IPS-NIHi11 (cell line): ENCODE results near the gene GRB14.

Experiments used
- DNase-seq: peaks from one replicate; pipeline ENCODE4 v3.0.0; 2012; ENCODE audit warnings: mixed read lengths, low spot score

GRB14 gene

DNA sequence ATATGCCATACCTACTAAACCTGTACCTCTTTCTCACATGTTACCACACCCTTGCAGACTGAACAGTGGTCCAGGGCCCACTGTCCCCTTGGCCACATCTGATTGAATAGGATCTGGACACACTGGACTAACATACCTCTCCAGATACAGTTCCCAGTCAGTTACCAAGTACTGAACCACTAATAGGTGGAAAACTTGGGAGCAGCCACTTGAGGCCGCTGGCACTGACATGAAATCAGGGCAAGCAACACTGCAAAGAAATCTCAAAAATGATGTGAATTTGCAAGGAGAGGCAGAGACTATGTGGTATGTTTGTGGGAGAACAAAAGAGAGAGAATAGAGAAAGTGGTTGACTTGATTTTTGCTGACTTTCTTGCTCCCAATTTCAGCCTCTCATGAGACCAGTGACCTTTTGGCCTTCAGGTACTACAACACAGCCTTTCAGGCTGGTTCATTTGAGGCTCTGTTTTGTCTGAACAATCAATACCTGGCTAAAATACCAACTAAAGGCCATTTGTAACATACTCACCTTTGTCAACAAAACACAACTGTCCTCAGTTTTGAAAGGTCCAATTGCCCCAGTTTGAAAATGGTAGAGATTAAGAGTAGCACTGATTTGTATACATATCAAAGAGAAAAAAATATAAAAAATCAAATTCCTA lies 7.8 kb downstream of the GRB14 start:
- DNase-seq: no peak

DNA sequence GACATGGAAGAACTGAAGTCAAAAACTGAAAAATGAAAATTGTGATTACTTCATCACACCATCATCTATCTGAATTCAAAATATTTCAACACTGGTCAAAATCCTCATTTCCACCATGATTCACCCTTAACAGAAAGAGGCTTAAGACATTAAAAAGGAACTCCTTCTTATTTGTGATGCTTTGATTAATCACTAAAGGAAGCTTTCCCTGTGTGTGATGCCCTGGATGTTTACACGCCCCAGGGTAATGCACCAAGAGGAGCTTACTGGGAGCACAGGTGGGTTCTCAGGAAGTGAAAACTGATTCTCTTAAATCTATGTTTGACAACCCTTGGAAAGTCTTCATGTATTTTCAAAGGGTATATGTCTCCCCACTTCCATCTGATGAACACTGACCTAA lies 11.5 kb downstream of the GRB14 start:
- DNase-seq: no peak

DNA sequence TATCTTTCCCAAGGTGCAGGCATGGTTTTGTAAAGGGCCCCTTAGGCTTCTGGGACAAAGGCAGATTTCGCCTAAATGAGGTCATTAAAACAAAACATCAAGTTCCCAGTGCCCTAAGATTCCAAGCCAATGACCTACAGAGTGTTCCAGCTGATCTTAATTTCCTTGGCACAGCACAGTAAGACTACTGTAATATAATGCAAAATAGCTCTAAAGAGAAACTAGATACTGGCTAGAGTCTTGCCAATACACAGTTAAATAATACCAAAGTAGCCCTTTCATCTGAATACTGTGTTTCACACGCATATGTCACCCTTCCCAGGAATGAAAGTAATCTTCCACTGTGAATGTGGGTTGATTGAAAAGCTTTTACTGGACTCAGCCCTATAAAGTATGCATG lies 14.7 kb downstream of the GRB14 start:
- no peak for DNase-seq

DNA sequence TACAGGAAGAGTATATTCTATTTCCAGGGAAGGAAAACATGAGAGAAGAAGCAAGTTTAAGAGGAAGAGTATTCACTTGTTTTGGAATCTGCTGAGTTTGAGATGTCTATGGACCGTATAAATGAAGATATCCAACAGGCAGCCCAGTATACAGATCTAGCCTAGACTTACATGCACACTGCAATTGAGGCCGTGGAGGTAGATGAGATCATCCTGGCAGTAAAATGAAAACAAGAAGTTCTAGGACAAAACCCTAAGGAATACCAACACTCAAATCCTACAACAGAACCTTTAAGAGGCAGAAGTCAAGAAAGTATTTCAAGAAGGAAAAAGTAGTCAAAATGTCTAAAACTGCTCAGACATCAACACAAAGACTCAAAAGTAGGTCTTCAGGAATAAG lies 16.0 kb downstream of the GRB14 start:
- no peak for DNase-seq

DNA sequence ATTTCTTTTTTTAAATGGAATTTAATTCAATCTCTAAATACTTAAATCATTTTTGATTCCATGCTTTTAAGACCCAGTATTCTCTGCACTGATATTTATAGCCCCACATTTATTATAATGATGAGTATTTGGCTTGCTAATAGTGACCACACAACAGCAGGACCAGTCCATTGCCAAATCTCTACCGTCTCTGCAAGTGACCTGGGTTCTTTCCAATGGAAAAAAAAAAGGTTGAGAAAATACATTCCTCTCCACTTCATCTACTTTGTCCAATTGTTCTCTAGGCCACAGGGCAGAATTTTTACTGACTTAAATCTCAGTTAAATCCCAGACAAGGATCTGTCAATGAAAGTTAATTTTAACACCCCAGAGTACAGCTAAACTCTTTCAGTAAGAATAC lies 20.5 kb downstream of the GRB14 start:
- no peak for DNase-seq

DNA sequence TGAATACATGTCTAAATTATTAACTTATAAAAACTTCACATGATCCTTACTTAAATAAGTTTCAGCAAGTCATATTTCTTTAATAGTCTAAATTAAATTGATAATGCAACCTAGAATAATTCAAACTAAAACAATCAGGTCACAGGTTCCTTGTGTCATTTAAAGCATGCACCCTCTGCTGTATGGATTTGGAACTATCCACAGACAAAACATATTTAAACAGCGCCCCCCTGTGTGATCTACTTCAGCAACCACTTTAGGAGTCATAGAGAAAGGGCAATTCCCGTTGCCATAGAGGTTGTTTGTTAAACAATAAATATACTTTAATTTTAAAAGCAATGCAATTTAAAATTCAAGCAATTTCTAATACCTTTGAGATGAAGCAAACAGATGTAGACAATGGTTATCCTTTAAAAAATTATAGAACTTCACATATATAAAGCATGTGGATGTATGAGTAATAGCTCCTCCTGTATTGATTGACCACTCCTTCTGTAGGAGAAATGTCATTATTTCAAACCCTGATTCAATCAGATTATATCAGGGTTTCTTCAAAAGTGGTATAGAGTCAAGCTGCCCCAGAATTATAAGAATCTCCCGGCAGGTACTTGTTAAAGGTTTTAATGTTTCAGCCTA lies 21.2 kb downstream of the GRB14 start:
- DNase-seq: peak; percentile 59

DNA sequence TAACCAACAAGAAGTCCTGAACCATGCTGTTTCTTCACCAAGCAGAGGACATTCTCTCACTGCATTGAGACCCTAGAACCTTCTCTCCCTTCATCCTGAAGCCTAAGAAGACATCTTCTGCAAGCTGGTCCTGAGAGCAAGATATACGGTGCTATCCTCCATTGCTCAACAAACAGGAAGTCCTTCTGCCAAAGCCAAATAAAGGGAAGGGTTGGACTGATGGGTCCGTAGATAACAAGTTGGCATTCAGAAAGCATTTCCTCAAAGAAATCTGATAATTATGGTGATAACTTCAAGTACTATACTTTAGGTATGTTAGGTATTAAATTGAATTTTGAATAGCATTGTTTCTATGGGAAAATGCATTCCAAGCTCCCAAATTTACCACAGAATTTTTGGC lies 23.3 kb downstream of the GRB14 start:
- DNase-seq: no peak

DNA sequence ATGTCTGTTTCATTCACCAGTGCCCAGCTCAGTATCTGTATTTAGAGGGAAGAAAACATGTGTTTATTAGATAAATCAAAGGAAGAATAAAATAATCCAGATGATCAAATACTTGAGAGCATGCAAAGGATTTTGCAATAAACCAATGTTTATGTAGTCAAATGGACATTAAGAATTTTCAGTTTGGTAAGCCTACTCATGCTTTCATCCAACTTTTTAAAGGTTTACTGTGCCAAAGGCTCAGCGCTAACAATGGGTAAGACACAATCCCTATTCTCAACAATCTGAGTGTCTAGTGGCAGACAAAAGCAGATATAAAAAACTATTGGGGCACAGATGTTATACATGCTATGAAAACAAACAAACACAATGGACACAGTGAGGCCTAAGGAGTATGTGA lies 26.3 kb downstream of the GRB14 start:
- no peak for DNase-seq

DNA sequence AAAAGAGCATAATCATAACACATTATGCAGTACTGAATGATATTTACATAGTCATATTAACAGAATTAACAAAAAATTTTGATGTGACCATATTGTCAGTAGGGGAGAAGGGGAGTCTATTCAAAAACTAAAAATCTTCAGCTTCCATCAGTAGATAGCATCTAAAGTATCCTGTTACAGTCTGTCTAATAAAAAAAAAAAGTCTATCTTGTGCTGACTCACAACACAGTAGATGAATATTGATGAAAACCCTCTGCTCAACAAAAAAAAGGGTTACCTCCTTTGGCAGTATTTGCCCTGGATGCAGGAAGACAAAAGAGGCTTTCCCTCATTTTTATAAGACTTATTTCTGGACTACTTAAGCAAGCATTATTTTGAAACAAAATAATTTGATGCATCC lies 27.3 kb downstream of the GRB14 start:
- no peak for DNase-seq

DNA sequence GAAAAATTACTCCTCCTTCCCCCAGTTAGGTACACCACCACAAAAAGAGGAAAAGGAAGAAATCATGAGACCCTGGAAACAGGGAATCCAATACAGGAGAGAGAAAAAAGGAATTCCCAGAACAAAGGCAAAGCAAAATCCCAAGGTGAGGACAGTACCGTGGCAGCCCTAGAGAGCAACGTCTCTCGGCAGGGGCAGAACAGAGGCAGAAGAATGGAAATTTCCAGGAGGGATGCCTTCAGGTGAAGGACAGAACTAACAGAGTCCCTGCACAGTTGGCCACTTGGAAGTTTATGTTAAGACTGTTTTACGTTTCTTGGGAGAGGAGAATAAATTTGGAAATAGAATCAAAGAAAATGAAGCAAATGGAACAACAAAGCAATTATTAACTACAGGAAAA lies 27.7 kb downstream of the GRB14 start:
- peak; percentile 37 for DNase-seq

DNA sequence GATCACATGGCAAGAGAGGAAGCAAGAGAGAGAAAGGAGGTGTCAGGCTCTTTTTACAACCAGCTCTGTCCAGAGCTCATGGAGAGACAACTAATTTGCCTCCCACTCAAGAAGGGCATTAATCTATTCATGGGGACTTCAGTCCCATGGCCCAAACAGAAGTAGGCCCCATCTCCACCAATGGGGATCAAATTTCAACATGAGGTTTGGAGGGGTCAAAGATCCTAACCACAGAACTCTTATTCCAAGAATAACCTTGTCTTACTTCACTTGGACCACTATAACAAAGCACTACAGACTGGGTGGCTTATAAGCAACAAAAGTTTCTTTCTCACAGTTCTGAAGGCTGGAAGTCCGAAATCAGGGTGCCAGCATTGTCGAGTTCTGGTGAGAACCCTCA lies 31.8 kb downstream of the GRB14 start:
- DNase-seq: no peak

DNA sequence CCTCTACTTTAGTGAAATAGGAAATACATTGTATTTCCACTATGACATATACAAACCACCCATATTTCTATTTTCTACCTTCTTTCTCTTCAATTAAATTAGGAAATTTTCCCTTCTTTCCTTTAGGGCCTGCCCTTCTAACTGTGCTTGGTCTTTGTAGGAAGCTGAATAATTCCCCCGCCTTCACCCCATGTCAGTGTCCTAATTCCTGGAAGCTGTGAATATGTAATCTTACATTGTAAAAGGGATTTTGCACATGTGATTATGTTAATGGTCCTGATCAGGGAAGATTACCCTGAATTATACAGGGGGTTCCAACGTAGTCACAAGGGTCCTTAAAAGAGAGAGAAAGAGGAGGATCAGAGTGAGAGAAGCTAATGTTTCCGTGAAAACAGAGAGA lies 40.2 kb downstream of the GRB14 start:
- DNase-seq: no peak

DNA sequence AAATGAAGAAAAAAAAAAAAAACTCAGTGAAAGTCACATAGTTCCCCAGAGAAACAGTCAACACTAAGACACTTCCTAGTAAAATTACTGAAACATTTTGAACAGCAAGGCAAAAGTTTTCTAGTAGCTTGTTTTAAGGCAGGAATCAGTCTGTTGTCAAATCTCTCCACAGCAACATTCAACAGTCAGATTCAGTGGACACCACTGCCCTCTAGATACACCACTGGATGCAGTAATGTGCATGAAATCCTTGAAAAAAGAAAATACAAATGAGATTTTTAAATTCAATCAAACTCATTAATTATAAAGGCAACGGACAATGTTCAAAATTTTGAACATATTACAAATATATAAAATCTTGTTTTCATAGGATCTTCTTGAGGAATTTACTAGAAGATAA lies 46.4 kb downstream of the GRB14 start:
- no peak for DNase-seq

DNA sequence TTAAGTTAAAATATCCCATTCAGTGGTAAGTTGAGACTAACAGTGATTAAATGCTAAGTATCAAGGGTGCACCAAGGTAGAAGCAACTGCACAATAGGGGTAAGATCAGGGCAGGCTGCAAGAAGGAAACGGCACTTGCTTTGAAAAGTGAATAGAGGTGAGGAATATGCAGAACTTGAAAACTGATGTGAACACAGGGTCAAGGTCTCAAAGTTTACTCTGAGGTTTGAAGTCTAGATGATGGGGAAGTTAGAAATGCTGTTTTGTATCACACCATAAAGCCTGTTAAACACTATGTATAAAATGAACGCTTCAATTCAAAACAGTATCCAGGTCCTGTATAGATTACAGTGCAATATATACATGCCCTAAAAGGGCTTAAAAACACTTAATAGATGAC lies 50.8 kb downstream of the GRB14 start:
- DNase-seq: no peak

DNA sequence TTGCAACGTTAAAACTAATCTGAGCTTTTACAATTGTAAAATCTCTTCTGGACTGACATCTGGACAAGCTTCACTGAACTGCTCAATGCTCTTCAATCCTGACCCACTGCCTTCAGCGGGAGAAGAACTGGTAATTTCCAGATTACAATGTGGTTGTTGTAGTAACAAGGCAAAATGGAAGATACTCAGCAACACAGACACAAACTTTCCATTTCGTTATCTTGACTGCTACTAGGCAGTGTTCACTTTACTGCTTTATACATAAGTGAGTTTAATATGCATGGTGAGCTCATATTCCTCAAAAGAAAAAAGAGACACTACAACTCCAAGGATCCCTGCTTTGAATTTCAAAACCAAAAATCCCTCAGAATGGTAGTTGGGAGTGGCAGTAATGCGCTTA lies 51.9 kb downstream of the GRB14 start:
- no peak for DNase-seq

DNA sequence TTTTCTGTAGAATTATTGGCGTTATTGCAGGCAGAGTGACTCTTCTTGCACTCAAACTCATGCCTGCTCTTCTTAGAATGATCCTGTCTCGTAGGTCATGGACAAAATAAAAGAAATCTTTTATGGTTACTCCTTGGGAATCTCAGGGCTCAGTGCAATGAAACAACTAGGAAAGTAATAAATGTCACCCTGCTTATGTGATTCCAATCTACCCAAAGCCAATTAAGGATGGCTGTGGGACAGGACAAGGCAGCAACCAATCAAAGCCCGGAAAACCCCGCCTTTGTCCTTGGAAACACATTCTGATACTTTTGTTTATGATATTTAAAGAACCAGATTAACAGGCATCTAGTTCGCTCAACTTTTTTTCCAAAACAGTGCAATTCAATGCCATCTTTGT lies 53.0 kb downstream of the GRB14 start:
- no peak for DNase-seq

DNA sequence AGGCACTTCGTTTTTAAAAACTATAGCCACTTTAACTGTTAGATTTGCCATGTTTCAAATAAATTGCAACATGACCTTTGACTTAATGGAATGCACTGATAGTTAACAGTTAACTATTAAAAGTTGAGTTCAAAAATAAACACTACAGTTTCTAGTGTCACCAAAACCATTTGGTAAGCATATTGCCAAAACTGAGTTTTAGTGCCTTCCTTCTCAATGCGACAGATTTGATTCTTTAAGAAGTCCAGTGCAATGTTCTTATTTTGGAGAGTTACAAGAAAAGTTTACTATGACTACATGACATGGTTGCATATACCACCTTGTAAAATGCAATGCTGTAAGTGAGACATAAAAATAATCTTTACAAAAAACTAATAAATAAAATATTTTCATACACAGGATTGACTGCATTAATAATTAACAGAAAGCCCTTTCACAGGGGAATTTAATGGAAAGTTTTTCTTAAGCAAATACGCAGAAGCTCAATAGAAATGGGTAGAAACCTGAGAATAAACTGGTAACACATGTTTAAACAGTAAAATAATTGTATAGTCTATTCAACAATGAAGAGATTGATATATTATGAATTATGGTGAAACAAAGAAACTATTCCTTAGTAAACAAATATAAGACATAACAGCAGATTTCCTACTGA lies 53.8 kb downstream of the GRB14 start:
- DNase-seq: no peak

DNA sequence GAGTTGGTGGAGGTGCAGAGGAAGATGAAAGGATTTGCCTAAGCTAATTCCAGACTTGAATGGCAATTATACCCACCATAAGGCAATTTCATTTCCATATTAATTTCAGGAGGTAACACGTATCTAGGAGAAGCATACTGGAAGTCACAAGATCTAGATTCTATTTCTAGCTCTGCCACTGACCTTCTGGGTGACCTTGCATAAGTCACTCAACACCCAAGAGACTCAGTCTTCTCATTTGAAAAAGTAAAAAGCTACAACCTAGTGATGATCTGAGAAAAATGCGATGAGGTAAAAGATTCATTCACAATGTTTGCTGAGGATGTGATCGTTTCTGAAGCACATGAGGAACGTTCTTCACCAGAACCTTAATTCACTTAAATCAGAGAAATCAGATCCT lies 55.9 kb downstream of the GRB14 start:
- no peak for DNase-seq

DNA sequence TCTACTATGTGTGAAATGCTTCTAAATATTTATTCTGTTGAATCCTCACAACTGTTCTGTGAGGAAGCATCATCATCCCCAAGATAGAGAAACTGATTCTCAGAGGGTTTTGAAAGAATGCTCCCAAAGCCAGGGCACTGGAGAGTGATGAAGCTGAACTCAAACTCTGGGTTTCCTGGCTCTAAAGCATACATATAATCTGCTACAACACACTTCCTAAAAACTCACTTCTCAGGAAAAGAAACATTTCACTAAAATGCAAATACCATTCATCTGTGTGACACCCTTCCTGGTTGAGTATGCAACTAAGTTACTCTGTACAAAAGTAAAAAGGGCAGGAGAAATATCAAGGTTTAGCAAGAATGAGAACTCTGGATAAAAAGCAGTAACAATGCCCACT lies 58.6 kb downstream of the GRB14 start:
- no peak for DNase-seq

DNA sequence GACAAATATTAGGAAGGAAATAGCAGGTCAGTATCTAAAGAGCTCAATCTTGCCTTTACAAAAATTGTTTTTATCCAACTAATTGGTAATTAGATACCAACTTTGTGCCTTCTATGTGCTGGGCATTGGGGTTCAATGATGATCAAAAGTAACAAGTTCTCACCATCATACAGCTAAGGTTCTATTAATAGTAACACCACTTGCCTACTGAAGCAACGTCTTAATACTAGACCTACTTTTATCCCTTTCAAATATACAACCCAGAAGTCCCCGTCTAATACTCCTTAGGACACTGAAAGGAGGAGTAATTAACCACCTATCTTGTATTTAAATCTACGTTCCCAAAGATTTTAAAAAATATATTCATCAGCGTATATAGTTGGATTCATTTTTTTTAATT lies 59.3 kb downstream of the GRB14 start:
- DNase-seq: no peak

DNA sequence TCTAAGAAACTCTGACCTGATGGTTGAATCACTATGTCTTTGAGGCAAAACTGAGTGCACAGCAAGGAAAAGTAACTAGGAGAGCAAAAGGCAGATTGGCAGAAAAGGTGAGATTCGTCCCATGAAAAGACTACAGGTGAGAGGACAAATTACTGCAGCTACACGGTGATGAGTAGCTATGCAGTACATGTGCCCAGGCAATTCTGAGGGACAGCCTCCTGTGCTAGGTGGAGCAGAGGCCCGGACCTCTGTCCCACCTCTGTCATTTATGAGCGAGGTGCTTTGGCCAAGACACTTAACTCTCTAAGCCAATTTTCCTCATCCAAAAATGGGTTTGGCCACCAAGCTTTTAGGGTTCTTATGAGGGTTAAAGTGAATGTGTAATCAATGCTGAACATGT lies 59.9 kb downstream of the GRB14 start:
- DNase-seq: no peak

DNA sequence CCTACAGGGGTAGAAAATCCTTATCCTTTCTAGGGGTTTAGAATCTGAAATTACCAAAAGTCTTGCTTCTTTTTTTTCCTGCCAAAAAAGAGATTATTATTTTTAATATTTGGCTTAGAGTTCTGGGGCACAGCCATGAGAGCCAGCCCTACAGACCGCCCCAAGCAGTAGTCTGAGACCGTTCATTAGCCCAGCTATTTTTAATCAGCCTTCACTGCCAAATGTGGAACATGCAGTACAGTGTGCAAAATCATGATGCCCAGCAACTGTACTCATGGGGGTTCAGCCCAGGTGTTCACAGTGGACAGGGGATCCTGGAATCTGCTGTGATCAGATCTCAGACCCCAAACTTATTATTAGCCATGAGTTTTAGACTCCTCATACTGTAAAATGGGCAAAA lies 60.4 kb downstream of the GRB14 start:
- DNase-seq: no peak

DNA sequence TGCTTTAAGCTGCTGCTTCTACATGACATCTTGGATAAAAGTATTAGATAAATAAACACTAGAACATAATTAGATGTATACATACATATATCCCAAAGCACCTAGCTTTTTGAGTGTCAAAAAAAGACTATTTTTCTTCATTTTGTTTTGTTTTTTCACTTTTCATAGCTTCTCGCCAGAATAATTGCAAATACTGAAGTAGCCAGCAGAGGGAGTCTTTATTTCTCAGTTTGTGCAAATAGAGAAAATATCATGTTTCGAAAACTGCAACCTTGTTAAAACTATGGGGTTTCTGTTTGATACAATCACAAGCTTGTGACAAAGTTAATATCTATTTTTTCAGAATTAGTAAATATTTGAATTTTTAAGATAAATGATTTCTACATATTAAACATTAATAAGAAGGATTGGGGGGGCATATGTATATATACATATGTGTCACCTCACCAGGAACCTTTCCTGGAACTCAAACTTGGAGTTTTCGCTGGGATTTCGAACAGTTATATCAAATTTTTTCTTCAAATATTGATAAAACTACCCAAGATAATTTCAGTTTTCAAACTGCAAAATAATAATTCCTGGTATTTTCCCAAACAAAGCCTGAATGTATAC lies 61.0 kb downstream of the GRB14 start:
- no peak for DNase-seq
